ENCODE results near the gene STMN1.
A peak's percentile ranks its signal among the peaks of the same experiment; 100 is the strongest.

DNA sequence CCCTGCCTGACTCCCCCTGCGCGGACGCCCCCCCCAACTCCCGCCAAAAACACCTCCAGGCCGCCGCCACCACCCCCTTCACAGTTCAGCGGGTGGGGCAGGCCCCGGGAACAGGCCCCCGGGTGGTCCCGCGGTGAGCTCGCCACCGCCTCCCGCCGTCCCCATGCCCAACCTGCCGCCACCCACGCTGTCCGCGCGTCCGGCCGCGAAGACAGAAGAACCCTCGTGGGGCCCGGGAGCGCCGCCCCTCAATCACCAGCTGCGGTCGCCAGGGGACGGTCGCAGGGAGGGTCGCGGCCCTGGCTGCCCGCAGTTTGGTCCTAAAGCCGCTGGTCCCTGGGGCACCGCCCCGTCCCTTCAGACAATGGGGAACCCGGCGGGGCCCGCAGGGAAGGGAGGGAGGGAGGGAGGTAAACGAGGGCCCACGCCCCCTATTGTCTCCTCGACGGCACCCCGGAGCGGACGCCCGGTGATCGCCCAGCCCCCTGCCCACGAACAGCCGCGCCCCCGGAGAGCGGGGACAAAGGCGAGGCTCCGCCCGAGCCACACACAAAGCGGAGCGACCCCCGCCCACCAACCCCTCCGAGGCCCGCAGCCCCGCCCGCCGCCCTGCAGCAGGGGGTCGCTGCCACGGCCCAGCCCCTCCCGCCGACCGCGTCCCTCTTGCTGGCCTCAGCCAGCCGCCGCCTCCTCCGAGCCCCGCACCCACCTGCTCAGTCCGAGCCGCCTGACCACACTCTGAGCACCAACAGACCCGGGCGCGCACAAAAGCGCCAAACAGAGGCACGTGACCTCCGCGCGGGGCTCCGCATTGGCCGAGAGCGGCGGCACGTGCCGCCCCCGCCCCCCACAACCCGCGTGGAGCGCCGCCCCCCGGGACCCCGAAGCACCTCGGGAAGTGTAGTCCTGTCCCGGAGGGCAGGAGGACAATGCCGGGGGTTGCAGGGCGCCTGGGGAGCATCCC is at the start of gene STMN1:
- TF ChIP-seq CTCF (IDR thresholded peaks at IDR 0.05 in 2 of 3, conservative IDR thresholded peaks at IDR 0.05 in 1 of 3; ENCODE audit: insufficient read depth in 2 of 3, low read depth in 1 of 3, low read length in 3 of 3) (no peak; a peak in 2 of 6 replicates), HNRNPUL1 (IDR thresholded peaks at IDR 0.05; ENCODE audit: low read length) (no peak), USF2 (CRISPR knock-in tag; IDR thresholded peaks at IDR 0.05) (peak; percentile 99), MAFK (IDR thresholded peaks at IDR 0.05; ENCODE audit: low read length) (no peak), FOXM1 (IDR thresholded peaks at IDR 0.05; ENCODE audit: low read depth) (0 out of 2 replicates have a peak, but pooled peaks have one; percentile 37), FOXM1 (CRISPR knock-in tag; IDR thresholded peaks at IDR 0.05; ENCODE audit: low read depth) (peak; percentile 91)
